GM23338 (cell line): ENCODE results near the gene IQCE. TPM values are rescaled to one million over a fixed set of nuclear protein-coding genes. Genes with fewer than 3 reads are reported as not detected.

Experiments used
- ATAC-seq: fragments of 200-7000 bp; cut with Tn5 transposase; 3 replicates; pipeline ENCODE4 v1.9.1; 2020
- DNase-seq: peaks from one replicate; pipeline ENCODE4 v3.0.0-alpha.2; 2015; ENCODE audit warnings: low spot score
- H2AFZ ChIP-seq: fragments of 200-600 bp; sonication (generic); 2 replicates; pipeline ENCODE4 v1.8.0; 2016; ENCODE audit warnings: antibody characterized with exemption, mild to moderate bottlenecking, moderate library complexity
- H3F3A ChIP-seq: fragments of 200-600 bp; sonication (generic); replicated peaks from 2 replicates; pipeline ENCODE4 v1.8.0; 2017; ENCODE audit warnings: antibody characterized with exemption, mixed run types, low read depth
- H3K27ac ChIP-seq: fragments of 200-600 bp; sonication (generic); 2 replicates; pipeline ENCODE4 v1.6.1; 2016; ENCODE audit warnings: low read depth
- H3K27me3 ChIP-seq: fragments of 200-600 bp; sonication (generic); 2 replicates; pipeline ENCODE4 v1.8.0; 2016; ENCODE audit warnings: mild to moderate bottlenecking, mixed run types, moderate library complexity; ENCODE audit not compliant: insufficient read depth
- H3K36me3 ChIP-seq: fragments of 200-600 bp; sonication (generic); 2 replicates; pipeline ENCODE4 v1.8.0; 2016; ENCODE audit warnings: mild to moderate bottlenecking; ENCODE audit not compliant: insufficient read depth
- H3K4me1 ChIP-seq: fragments of 200-600 bp; sonication (generic); 2 replicates; pipeline ENCODE4 v1.8.0; 2016; ENCODE audit warnings: mild to moderate bottlenecking, moderate library complexity; ENCODE audit not compliant: insufficient read depth
- H3K4me2 ChIP-seq: fragments of 200-600 bp; sonication (generic); 2 replicates; pipeline ENCODE4 v1.7.1; 2017; ENCODE audit warnings: mixed run types
- H3K4me3 ChIP-seq: fragments of 200-600 bp; sonication (generic); 2 replicates; pipeline ENCODE4 v1.6.1; 2016; ENCODE audit warnings: mixed run types
- H3K79me2 ChIP-seq: fragments of 200-600 bp; sonication (generic); replicated peaks from 2 replicates; pipeline ENCODE4 v1.8.0; 2017; ENCODE audit warnings: mild to moderate bottlenecking; ENCODE audit not compliant: insufficient read depth
- H3K9me2 ChIP-seq: fragments of 200-600 bp; sonication (generic); 2 replicates; pipeline ENCODE4 v1.8.0; 2017; ENCODE audit not compliant: insufficient read depth
- H4K20me1 ChIP-seq: fragments of 200-600 bp; sonication (generic); replicated peaks from 2 replicates; pipeline ENCODE4 v1.8.0; 2017; ENCODE audit warnings: mild to moderate bottlenecking; ENCODE audit not compliant: insufficient read depth
- H3K27ac Mint-ChIP-seq: 2 replicates; pipeline ENCODE4 v1.8.0; 2020; ENCODE audit warnings: inconsistent platforms, mild to moderate bottlenecking, moderate library complexity, mixed read lengths
- H3K27me3 Mint-ChIP-seq: 3 replicates; pipeline ENCODE4 v1.8.0; 2022; ENCODE audit warnings: low read depth, mild to moderate bottlenecking, moderate library complexity, mixed read lengths, inconsistent platforms; ENCODE audit not compliant: insufficient read depth, poor library complexity
- H3K36me3 Mint-ChIP-seq: 3 replicates; pipeline ENCODE4 v1.8.0; 2021; ENCODE audit warnings: low read depth, mild to moderate bottlenecking, inconsistent platforms, moderate library complexity, mixed read lengths
- H3K4me1 Mint-ChIP-seq: 3 replicates; pipeline ENCODE4 v1.8.0; 2020; ENCODE audit warnings: mild to moderate bottlenecking, inconsistent platforms, mixed read lengths
- H3K4me3 Mint-ChIP-seq: 3 replicates; pipeline ENCODE4 v1.8.0; 2021; ENCODE audit warnings: moderate library complexity, mild to moderate bottlenecking, inconsistent platforms, mixed read lengths
- H3K9me3 Mint-ChIP-seq: 3 replicates; pipeline ENCODE4 v1.8.0; 2020; ENCODE audit warnings: moderate library complexity, mild to moderate bottlenecking, inconsistent platforms, mixed read lengths
- CREB1 ChIP-seq: fragments of 250-450 bp; sonication (Bioruptor Pico); IDR thresholded peaks from 2 replicates; pipeline ENCODE4 v1.5.0; 2020; ENCODE audit warnings: low read depth, mild to moderate bottlenecking, moderate library complexity
- CTCF ChIP-seq, 2 experiments: fragments of 200-600 bp in 1 of 2; sonication (generic) in 1 of 2; conservative IDR thresholded peaks; 2 replicates each; pipeline versions ENCODE4 v1.5.1 to v1.6.1; 2016 to 2017; ENCODE audit warnings: antibody characterized with exemption in 2 of 2, low read depth in 2 of 2, mild to moderate bottlenecking in 2 of 2, moderate library complexity in 1 of 2
- ETS1 ChIP-seq: IDR thresholded peaks from 2 replicates; pipeline ENCODE4 v1.6.1; 2016; ENCODE audit warnings: antibody characterized with exemption
- EZH2 ChIP-seq: fragments of 200-600 bp; sonication (generic); IDR thresholded peaks from one replicate; pipeline ENCODE4 v1.8.0; 2017; ENCODE audit warnings: antibody characterized with exemption, mild to moderate bottlenecking, low read depth; ENCODE audit not compliant: unreplicated experiment
- EZH2phosphoT487 ChIP-seq: fragments of 200-600 bp; sonication (generic); IDR thresholded peaks from one replicate; pipeline ENCODE4 v1.8.1; 2018; ENCODE audit warnings: antibody characterized with exemption; ENCODE audit not compliant: unreplicated experiment
- JUNB ChIP-seq: IDR thresholded peaks from one replicate; pipeline ENCODE4 v1.6.1; 2016; ENCODE audit warnings: antibody characterized with exemption; ENCODE audit not compliant: unreplicated experiment
- POLR2AphosphoS5 ChIP-seq: IDR thresholded peaks from 2 replicates; pipeline ENCODE4 v1.6.1; 2016; ENCODE audit warnings: antibody characterized with exemption, low read depth
- REST ChIP-seq: IDR thresholded peaks from one replicate; pipeline ENCODE4 v1.6.1; 2018; ENCODE audit warnings: antibody characterized with exemption; ENCODE audit not compliant: unreplicated experiment
- ZNF114 ChIP-seq: fragments of 250-450 bp; sonication (Bioruptor Pico); IDR thresholded peaks from 2 replicates; pipeline ENCODE4 v1.5.0; 2020; ENCODE audit warnings: mild to moderate bottlenecking, moderate library complexity
- ZNF331 ChIP-seq: fragments of 250-450 bp; sonication (Bioruptor Pico); IDR thresholded peaks from 2 replicates; pipeline ENCODE4 v1.5.0; 2020; ENCODE audit warnings: low read depth, mild to moderate bottlenecking, moderate library complexity
- ZNF462 ChIP-seq: fragments of 250-450 bp; sonication (Bioruptor Pico); IDR thresholded peaks from 2 replicates; pipeline ENCODE4 v1.5.0; 2020; ENCODE audit warnings: mild to moderate bottlenecking, moderate library complexity
- polyA plus RNA-seq: library from polyadenylated mRNA; unstranded; fragments of >200 nt; fragmentation: Nextera tagmentation; extraction: Ambion mirVana; gene quantifications from 2 replicates; pipeline ENCODE4 v1.2.1, GENCODE V29; 2016
- total RNA-seq: library from RNA; depleted of rRNA; stranded (reverse); fragments of >200 nt; shearing (Covaris generic); gene quantifications from 2 replicates; pipeline ENCODE4 v1.2.3, GENCODE V29; 2014

Gene IQCE
- total and polyA plus RNA-seq, 2 experiments from 2014 or later = 5.0 to 7.7 TPM

- Mint-ChIP-seq H3K27ac (no peak overlapping the region), H3K4me1 (no peaks in the 10 kb centered on the region), H3K36me3 (peaks cover 24% of the 10 kb centered on the region; the same call in 2 of the 3 replicates), H3K4me3 (no peak overlapping the region), H3K27me3 (peaks cover 2% of the 10 kb centered on the region), H3K9me3 (peaks cover 5% of the 10 kb centered on the region; the same call in 2 of the 3 replicates)
- 0 out of 2 replicates have a peak, but pooled peaks cover 3% of the 10 kb centered on the region for H3F3A ChIP-seq
- no peaks in the 10 kb centered on the region for H3K4me1 ChIP-seq
- H3K4me3 ChIP-seq = no peak overlapping the region
- no peaks in the 10 kb centered on the region for H3K9me2 ChIP-seq
- TF ChIP-seq ZNF114 (no peak), REST (no peak), ZNF331 (CRISPR knock-in tag) (no peak), EZH2 (no peak), ZNF462 (CRISPR knock-in tag) (no peak), EZH2phosphoT487 (no peak), JUNB (no peak), CTCF (conservative IDR thresholded peaks at IDR 0.05; ENCODE audit: low read depth in 2 of 2) (no peak), ETS1 (no peak), CREB1 (no peak), POLR2AphosphoS5 (no peak)
- H4K20me1 ChIP-seq = 0 out of 2 replicates have a peak, but pooled peaks cover 3% of the 10 kb centered on the region
- no peak overlapping the region for H3K27ac ChIP-seq
- H3K36me3 ChIP-seq = no peaks in the 10 kb centered on the region
- DNase-seq (no peak), ATAC-seq (no peak)
- H3K79me2 ChIP-seq = no peaks in the 10 kb centered on the region
- no peak overlapping the region for H2AFZ ChIP-seq
- H3K27me3 ChIP-seq = no peaks in the 10 kb centered on the region
- H3K4me2 ChIP-seq = no peak overlapping the region
Observed at GRCh38 chr7:2540133-2540532, 18.6 kb upstream of the IQCE start.
